Measurements from ENCODE around the gene CXCR4. TPM values are rescaled to one million over a fixed set of nuclear protein-coding genes. Genes with fewer than 3 reads are reported as not detected.

The CXCR4 gene
- total and polyA plus RNA-seq, 3 donors from 2014 or later, result 3.7 to 12.3 (median 9.5) TPM

DNA sequence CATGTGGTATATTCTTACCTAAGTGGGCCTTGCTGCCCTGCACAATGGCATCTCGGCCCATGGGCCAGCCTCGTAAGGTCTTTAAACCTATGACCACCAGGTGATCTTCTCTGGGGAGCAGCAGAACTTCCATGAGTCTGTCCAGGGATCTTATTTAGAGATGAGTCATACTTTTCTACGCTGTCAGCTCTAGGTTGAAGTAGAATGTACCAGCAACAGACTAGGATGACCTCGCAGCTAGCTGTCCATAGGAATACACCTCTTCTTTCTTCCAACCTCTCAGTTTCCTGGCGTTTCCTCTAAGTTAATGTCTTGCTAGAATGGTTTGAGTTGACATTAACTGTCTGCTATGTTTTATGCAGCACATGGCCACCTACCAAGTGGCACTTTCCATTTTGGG lies 15.6 kb upstream of the CXCR4 start:
- Histone ChIP-seq H3K27me3 (no peaks in the 10 kb centered on the region), H3K4me1 (peaks cover 13% of the 10 kb centered on the region), H3K27ac (no peak overlapping the region), H3K36me3 (ENCODE audit: low read depth, missing control alignments) (no peaks in the 10 kb centered on the region), H3K9me3 (no peaks in the 10 kb centered on the region), H3K4me3 (no peak overlapping the region)
- intact Hi-C loops (cut with DNase I; ENCODE audit: low total_unique reads), result no loop called here
- no peak for DNase-seq
- 94 to 96% methylated on average over 5 of the region's 5 CpGs for WGBS, 2 donors
- no peak for TF ChIP-seq POLR2A (IDR thresholded peaks at IDR 0.05)
- TF ChIP-seq, protein P1, sequence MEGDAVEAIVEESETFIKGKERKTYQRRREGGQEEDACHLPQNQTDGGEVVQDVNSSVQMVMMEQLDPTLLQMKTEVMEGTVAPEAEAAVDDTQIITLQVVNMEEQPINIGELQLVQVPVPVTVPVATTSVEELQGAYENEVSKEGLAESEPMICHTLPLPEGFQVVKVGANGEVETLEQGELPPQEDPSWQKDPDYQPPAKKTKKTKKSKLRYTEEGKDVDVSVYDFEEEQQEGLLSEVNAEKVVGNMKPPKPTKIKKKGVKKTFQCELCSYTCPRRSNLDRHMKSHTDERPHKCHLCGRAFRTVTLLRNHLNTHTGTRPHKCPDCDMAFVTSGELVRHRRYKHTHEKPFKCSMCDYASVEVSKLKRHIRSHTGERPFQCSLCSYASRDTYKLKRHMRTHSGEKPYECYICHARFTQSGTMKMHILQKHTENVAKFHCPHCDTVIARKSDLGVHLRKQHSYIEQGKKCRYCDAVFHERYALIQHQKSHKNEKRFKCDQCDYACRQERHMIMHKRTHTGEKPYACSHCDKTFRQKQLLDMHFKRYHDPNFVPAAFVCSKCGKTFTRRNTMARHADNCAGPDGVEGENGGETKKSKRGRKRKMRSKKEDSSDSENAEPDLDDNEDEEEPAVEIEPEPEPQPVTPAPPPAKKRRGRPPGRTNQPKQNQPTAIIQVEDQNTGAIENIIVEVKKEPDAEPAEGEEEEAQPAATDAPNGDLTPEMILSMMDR (IDR thresholded peaks at IDR 0.05), result no peak

DNA sequence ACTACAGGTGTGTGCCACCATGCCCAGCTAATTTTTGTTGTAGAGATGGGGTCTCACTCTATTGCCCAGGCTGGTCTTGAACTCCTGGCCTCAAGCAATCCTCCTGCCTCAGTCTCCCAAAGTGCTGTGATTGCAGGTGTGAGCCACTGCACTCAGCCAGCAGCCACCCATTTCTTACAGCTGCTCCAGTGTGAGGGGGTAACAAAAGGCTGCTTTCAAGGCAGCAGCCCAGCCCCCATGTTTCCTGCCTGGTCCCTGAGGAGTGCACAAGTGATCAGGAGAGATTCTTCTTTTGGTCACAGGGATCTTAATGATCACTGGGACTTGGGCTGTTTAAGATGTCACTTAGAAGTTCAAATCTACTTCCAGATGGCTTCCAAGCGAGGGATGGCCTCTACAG lies 15.2 kb upstream of the CXCR4 start:
- Histone ChIP-seq H3K27me3 (no peaks in the 10 kb centered on the region), H3K27ac (no peak overlapping the region), H3K4me1 (peaks cover 13% of the 10 kb centered on the region), H3K9me3 (no peaks in the 10 kb centered on the region), H3K36me3 (ENCODE audit: low read depth, missing control alignments) (no peaks in the 10 kb centered on the region), H3K4me3 (no peak overlapping the region)
- intact Hi-C loops (cut with DNase I; ENCODE audit: low total_unique reads), result no loop called here
- TF ChIP-seq POLR2A (IDR thresholded peaks at IDR 0.05), result no peak
- TF ChIP-seq, protein P1 (IDR thresholded peaks at IDR 0.05), result no peak
- WGBS, 2 donors, result 96 to 100% methylated on average over 1 of the region's 1 CpG
- DNase-seq, result no peak

DNA sequence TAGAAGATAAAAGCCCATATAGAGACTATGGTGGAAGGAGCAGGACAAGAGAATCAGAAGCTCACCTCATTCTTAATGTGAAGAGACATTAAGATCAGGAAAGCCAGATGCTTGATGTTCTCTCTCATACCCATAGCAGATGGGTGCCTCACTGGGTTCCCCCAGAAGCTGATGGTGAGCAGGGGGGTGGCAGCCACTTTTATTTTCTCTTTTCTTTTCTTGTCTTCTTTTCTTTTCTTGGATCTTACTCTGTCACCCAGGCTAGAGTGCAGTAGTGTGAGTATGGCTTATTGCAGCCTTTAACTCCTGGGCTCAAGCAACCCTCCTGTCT lies 14.8 kb upstream of the CXCR4 start:
- TF ChIP-seq POLR2A (IDR thresholded peaks at IDR 0.05), result no peak
- TF ChIP-seq, protein P1 (IDR thresholded peaks at IDR 0.05), result no peak

DNA sequence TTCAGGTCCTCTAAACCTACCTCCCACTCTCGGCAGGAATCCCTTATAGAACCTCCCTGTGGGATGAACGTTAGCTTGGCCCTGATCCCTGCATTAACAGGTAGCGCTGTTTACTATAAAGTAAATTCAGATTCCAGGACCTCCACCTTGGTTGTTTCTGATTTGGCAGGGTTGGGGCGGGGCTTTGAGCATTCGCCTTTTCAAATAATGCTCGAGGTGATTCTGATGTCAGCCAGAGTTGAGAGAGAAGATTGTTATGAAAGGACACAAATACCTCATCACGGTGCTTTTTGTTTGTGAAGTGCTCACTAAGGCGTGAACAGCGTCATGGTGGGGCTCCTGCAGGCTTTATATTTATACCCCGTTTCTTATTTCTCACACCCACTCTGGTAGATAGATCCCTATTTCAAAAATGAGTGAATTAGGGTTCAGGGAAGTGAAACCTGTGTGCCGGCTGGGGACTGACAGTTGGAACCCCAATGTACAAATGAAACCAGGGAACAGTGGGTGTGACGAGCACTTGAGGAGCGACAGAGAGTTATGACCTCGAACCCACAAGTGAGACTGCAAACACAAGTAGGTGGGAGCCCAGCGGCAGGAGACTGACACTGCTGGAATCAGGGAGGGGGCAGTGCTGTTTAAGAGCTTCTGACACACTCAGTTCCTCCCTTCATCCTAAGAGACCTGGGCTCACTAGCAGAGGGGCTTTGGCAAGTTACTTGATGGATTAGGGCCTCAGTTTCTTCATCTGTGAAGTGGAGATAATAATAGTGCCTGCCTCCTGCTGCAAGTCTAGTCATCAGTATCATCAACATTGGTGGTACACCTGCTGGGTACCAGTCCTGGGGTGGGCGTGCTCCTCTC lies 14.2 kb upstream of the CXCR4 start:
- Histone ChIP-seq H3K9me3 (no peaks in the 10 kb centered on the region), H3K36me3 (ENCODE audit: low read depth, missing control alignments) (no peaks in the 10 kb centered on the region), H3K27me3 (no peaks in the 10 kb centered on the region), H3K4me3 (no peak overlapping the region), H3K27ac (no peak overlapping the region), H3K4me1 (peaks cover 9% of the 10 kb centered on the region)
- no peak for DNase-seq
- intact Hi-C loops (cut with DNase I; ENCODE audit: low total_unique reads), result no loop called here
- WGBS, 2 donors, result 81% methylated on average over 16 of the region's 16 CpGs
- TF ChIP-seq, protein P1 (IDR thresholded peaks at IDR 0.05), result no peak
- no peak for TF ChIP-seq POLR2A (IDR thresholded peaks at IDR 0.05)

More for the DNA sequence above, 14.8 kb upstream of the CXCR4 start:
- H3K4me3 ChIP-seq, result no peak overlapping the region
- no peaks in the 10 kb centered on the region for H3K36me3 ChIP-seq (ENCODE audit: low read depth, missing control alignments)
- no peak overlapping the region for H3K27ac ChIP-seq
- intact Hi-C loops (cut with DNase I; ENCODE audit: low total_unique reads), result no loop called here
- H3K9me3 ChIP-seq, result no peaks in the 10 kb centered on the region
- H3K4me1 ChIP-seq, result peaks cover 10% of the 10 kb centered on the region
- DNase-seq, result no peak
- H3K27me3 ChIP-seq, result no peaks in the 10 kb centered on the region

DNA sequence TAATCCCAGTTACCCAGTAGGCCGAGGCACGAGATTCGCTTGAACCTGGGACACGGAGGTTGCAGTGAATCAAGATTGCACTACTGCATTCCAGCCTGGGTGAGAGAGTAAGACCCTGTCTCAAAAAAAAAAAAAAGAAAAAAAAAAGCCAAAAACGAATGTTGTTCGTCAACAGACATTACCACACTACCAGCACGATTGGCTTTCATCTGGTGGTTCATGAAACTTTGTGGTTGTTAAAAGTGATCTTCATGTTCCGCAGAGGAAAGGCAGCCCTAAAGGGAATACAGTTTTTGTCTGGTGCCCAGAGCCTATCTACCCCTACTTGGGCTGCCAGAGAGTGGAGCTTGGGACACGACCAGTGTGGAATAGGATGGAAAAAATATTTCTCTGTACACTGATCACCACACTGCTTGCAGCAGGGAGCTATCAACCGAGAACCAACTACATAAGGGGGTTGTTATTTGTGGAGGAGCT lies 13.6 kb upstream of the CXCR4 start:
- 90 to 93% methylated on average over 10 of the region's 10 CpGs for WGBS, 2 donors
- Histone ChIP-seq H3K4me3 (no peak overlapping the region), H3K9me3 (no peaks in the 10 kb centered on the region), H3K36me3 (ENCODE audit: low read depth, missing control alignments) (no peaks in the 10 kb centered on the region), H3K27ac (no peak overlapping the region), H3K4me1 (peaks cover 2% of the 10 kb centered on the region), H3K27me3 (no peaks in the 10 kb centered on the region)
- intact Hi-C loops (cut with DNase I; ENCODE audit: low total_unique reads), result no loop called here
- no peak for DNase-seq
- TF ChIP-seq, protein P1 (IDR thresholded peaks at IDR 0.05), result no peak
- no peak for TF ChIP-seq POLR2A (IDR thresholded peaks at IDR 0.05)

Measured in testis (tissue), 3 donors.